IMR-90 (cell line): ENCODE measurements around the gene FAR2. TPM values are rescaled to one million over a fixed set of nuclear protein-coding genes. Genes with fewer than 3 reads are reported as not detected.

Source experiments
- ATAC-seq: fragments of 200-7000 bp; cut with Tn5 transposase; 2 replicates; pipeline ENCODE4 v1.9.1; 2020; ENCODE audit warnings: low read depth, mild to moderate bottlenecking, moderate library complexity
- BruUV-seq: library from RNA; stranded (reverse); fragments of 400-500 nt; replicated peaks from 2 replicates; lab custom pipeline; 2021; lab: Mats Ljungman, UMichigan
- CTCF ChIA-PET: fragments of 300-600 bp; formaldehyde crosslinking; extraction: SDS; loops from one replicate; lab custom pipeline; 2021; ENCODE audit warnings: antibody characterized with exemption; lab: Yijun Ruan, JAX
- POLR2A ChIA-PET: fragments of 300-600 bp; sonication (Branson Sonifier 250); formaldehyde crosslinking; loops from one replicate; lab custom pipeline; 2022; ENCODE audit warnings: antibody characterized with exemption; ENCODE audit not compliant: unreplicated experiment; lab: Charles Lee
- DNase-seq: peaks from one replicate; pipeline ENCODE4 v3.0.0; 2013
- H2AFZ ChIP-seq: replicated peaks from 2 replicates; pipeline ENCODE3; 2013; ENCODE audit warnings: low read length, mild to moderate bottlenecking; ENCODE audit not compliant: poor library complexity
- H2AK5ac ChIP-seq: 2 replicates; pipeline ENCODE4 v1.6.1; 2013; ENCODE audit warnings: low read depth, low read length, inconsistent platforms
- H2AK9ac ChIP-seq: replicated peaks from 2 replicates; pipeline ENCODE3; 2013; ENCODE audit warnings: mild to moderate bottlenecking, low read depth, low read length, moderate library complexity; ENCODE audit not compliant: poor library complexity
- H2BK120ac ChIP-seq: 2 replicates; pipeline ENCODE4 v1.6.1; 2013; ENCODE audit warnings: low read depth, low read length, inconsistent platforms
- H2BK15ac ChIP-seq: 3 replicates; pipeline ENCODE4 v1.6.1; 2013; ENCODE audit warnings: low read depth, low read length, inconsistent platforms
- H2BK20ac ChIP-seq: 2 replicates; pipeline ENCODE4 v1.6.1; 2013; ENCODE audit warnings: low read depth, mild to moderate bottlenecking, inconsistent platforms, low read length, moderate library complexity
- H2BK5ac ChIP-seq: 2 replicates; pipeline ENCODE4 v1.6.1; 2013; ENCODE audit warnings: mild to moderate bottlenecking, low read depth, low read length, inconsistent platforms; ENCODE audit not compliant: poor library complexity, severe bottlenecking
- H3K14ac ChIP-seq: replicated peaks from 2 replicates; pipeline ENCODE4 v1.6.1; 2013; ENCODE audit warnings: low read depth, low read length, inconsistent platforms
- H3K18ac ChIP-seq: 2 replicates; pipeline ENCODE4 v1.6.1; 2013; ENCODE audit warnings: low read depth, low read length, control low read depth
- H3K23ac ChIP-seq: 2 replicates; pipeline ENCODE4 v1.6.1; 2013; ENCODE audit warnings: low read depth, low read length, inconsistent platforms
- H3K27ac ChIP-seq: 2 replicates; pipeline ENCODE4 v1.5.1; 2013; ENCODE audit warnings: mild to moderate bottlenecking, control low read depth, low read length; ENCODE audit not compliant: insufficient read depth
- H3K27me3 ChIP-seq: 2 replicates; pipeline ENCODE4 v1.6.1; 2013; ENCODE audit warnings: low read length; ENCODE audit not compliant: control insufficient read depth, insufficient read depth
- H3K36me3 ChIP-seq: 2 replicates; pipeline ENCODE4 v1.6.1; 2013; ENCODE audit warnings: low read length, mixed read lengths; ENCODE audit not compliant: control insufficient read depth, insufficient read depth
- H3K4ac ChIP-seq: 2 replicates; pipeline ENCODE4 v1.6.1; 2013; ENCODE audit warnings: low read depth, low read length, inconsistent platforms
- H3K4me1 ChIP-seq: 2 replicates; pipeline ENCODE4 v1.6.1; 2013; ENCODE audit warnings: low read length, mixed read lengths; ENCODE audit not compliant: control insufficient read depth, insufficient read depth
- H3K4me2 ChIP-seq: 2 replicates; pipeline ENCODE4 v1.6.1; 2013; ENCODE audit warnings: low read depth, mild to moderate bottlenecking, control low read depth, low read length, moderate library complexity
- H3K4me3 ChIP-seq: 2 replicates; pipeline ENCODE4 v1.5.1; 2013; ENCODE audit warnings: low read depth, mild to moderate bottlenecking, control low read depth, low read length, moderate library complexity; ENCODE audit not compliant: insufficient read depth
- H3K56ac ChIP-seq: 2 replicates; pipeline ENCODE4 v1.6.1; 2013; ENCODE audit warnings: low read length, inconsistent platforms; ENCODE audit not compliant: insufficient read depth; ENCODE audit errors: extremely low read depth
- H3K79me1 ChIP-seq, 2 experiments: 2 replicates each; pipeline ENCODE4 v1.6.1; 2013; ENCODE audit warnings: low read length in 2 of 2, inconsistent platforms in 1 of 2, low read depth in 1 of 2
- H3K9ac ChIP-seq: 2 replicates; pipeline ENCODE4 v1.6.1; 2013; ENCODE audit warnings: low read depth, low read length, control low read depth
- H3K9me1 ChIP-seq: 2 replicates; pipeline ENCODE4 v1.6.1; 2013; ENCODE audit warnings: low read length, inconsistent platforms; ENCODE audit not compliant: insufficient read depth
- H3K9me3 ChIP-seq: 2 replicates; pipeline ENCODE4 v1.6.1; 2013; ENCODE audit warnings: low read length; ENCODE audit not compliant: control insufficient read depth, insufficient read depth
- H4K20me1 ChIP-seq: 2 replicates; pipeline ENCODE4 v1.6.1; 2013; ENCODE audit warnings: low read length, inconsistent platforms; ENCODE audit not compliant: insufficient read depth
- H4K5ac ChIP-seq: 2 replicates; pipeline ENCODE4 v1.6.1; 2013; ENCODE audit warnings: mild to moderate bottlenecking, low read depth, low read length, control low read depth
- H4K8ac ChIP-seq, 2 experiments: 2 replicates each; pipeline ENCODE4 v1.6.1; 2013; ENCODE audit warnings: low read depth in 2 of 2, low read length in 2 of 2, control low read depth in 1 of 2, inconsistent platforms in 1 of 2
- H4K91ac ChIP-seq: 2 replicates; pipeline ENCODE4 v1.6.1; 2013; ENCODE audit warnings: low read depth, low read length, inconsistent platforms; ENCODE audit not compliant: insufficient read depth
- CEBPB ChIP-seq: IDR thresholded peaks from 2 replicates; pipeline ENCODE4 v1.6.1; 2012; ENCODE audit warnings: low read depth, low read length, improper control_type of control experiment
- WGBS, 2 experiments: methylation state at CpG; one replicate each; pipeline versions ENCODE4 v1.1.5 to v1.1.7; 2013; ENCODE audit warnings: missing lambda C conversion rate in 2 of 2; ENCODE audit not compliant: insufficient read length in 1 of 2; ENCODE audit errors: extremely low coverage in 2 of 2; 5-methylcytosine and 5-hydroxymethylcytosine counted together
- dilution Hi-C: fragments of 300-500 bp; cut with HindIII; formaldehyde crosslinking; loops from one replicate; pipeline ENCODE4 v1.14.3; 2018; ENCODE audit warnings: low sequenced_read_pairs; ENCODE audit not compliant: unreplicated experiment
- in situ Hi-C: fragments of 300-500 bp; cut with MboI; formaldehyde crosslinking; loops from 3 replicates; pipeline ENCODE4 v1.14.3; 2019; ENCODE audit warnings: low sequenced_read_pairs, inconsistent platforms, mixed read lengths
- intact Hi-C: fragments of 100-400 bp; cut with micrococcal nuclease; formaldehyde crosslinking; loops from 2 replicates; pipeline ENCODE4 v1.10.0; 2022
- polyA plus RNA-seq, 3 experiments: library from polyadenylated mRNA; depleted of rRNA; stranded (reverse); fragments of >200 nt; gene quantifications; 2 replicates each; pipeline ENCODE4 v1.2.3, GENCODE V29; 2012; ENCODE audit warnings: low replicate concordance in 1 of 3
- total RNA-seq: library from RNA; depleted of rRNA; stranded (reverse); fragments of >200 nt; gene quantifications from 2 replicates; pipeline ENCODE4 v1.2.3, GENCODE V29; 2012

Gene FAR2
- total and polyA plus RNA-seq, 2 of the 4 experiments (the other 2 are of a cell fraction) = 1.1 to 2.0 TPM

DNA sequence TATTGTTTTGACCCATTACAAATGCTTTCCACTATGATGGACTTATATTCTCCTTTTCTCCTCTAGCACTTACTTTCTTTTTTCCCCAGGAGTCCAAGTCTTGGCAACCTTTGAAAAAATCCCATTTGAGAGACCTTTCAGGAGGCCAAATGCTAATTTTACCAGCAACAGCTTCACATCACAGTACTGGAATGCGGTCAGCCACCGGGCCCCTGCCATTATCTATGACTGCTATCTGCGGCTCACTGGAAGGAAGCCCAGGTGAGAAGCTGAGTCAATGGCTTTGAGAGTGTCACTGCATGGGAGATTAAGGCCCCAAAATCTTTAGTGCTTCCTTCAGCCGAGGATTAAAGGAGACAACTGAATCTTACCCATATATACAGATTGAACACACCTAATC, 167.7 kb downstream of the FAR2 start:
- no peak overlapping the region for H3K27ac ChIP-seq
- POLR2A ChIA-PET = no interaction called here
- ATAC-seq (no peak), DNase-seq (peak; percentile 71)
- H3K4me1 ChIP-seq = peaks cover 5% of the 10 kb centered on the region; the same call in 1 of the 2 replicates
- H2AK5ac ChIP-seq = no peak overlapping the region
- H2BK120ac ChIP-seq = no peak overlapping the region
- H3K4ac ChIP-seq = no peak overlapping the region
- in situ Hi-C loops (no loop called here), intact Hi-C loops (loop anchor here (5.0 kb wide), 1 partner anchor 229 kb away; no protein-coding TSS in a partner anchor), dilution Hi-C loops (no loop called here)
- H3K9ac ChIP-seq = no peak overlapping the region
- H3K23ac ChIP-seq = no peak overlapping the region
- H3K9me3 ChIP-seq = no peaks in the 10 kb centered on the region
- no peak overlapping the region for H4K5ac ChIP-seq
- no peak overlapping the region for H2BK20ac ChIP-seq
- no peak overlapping the region for H4K8ac ChIP-seq
- H3K18ac ChIP-seq = no peak overlapping the region
- no peaks in the 10 kb centered on the region; the same call in 1 of the 2 replicates for H3K36me3 ChIP-seq
- no CpG with 5 or more reads among the region's 4 CpGs for whole genome bisulfite sequencing, 2 experiments
- no peak overlapping the region for H3K4me3 ChIP-seq
- H4K91ac ChIP-seq = no peak overlapping the region
- no TSS peak for BruUV-seq
- CTCF ChIA-PET = interaction anchor here (1.1 to 1.7 kb wide), 2 partner anchors 13 to 235 kb away, joined by 3 to 4 read pairs; no protein-coding TSS in a partner anchor
- no peak overlapping the region for H3K4me2 ChIP-seq
- no peaks in the 10 kb centered on the region for H4K20me1 ChIP-seq
- H2AK9ac ChIP-seq = no peak overlapping the region
- no peaks in the 10 kb centered on the region for H3K27me3 ChIP-seq
- no peak overlapping the region for H3K56ac ChIP-seq
- no peak overlapping the region for H3K14ac ChIP-seq
- TF ChIP-seq CEBPB = no peak
- no peaks in the 10 kb centered on the region; the same call in 1 of the 2 replicates for H3K9me1 ChIP-seq
- H2BK15ac ChIP-seq = no peak overlapping the region
- no peak overlapping the region for H2AFZ ChIP-seq
- H2BK5ac ChIP-seq = no peak overlapping the region
- no peaks in the 10 kb centered on the region for H3K79me1 ChIP-seq
